ENCODE results near the gene DPCD. TPM values are rescaled to one million over a fixed set of nuclear protein-coding genes. Genes with fewer than 3 reads are reported as not detected.

DPCD gene
- total and polyA plus RNA-seq, 4 donors, result 5.1 to 6.9 (median 5.6) TPM

DNA sequence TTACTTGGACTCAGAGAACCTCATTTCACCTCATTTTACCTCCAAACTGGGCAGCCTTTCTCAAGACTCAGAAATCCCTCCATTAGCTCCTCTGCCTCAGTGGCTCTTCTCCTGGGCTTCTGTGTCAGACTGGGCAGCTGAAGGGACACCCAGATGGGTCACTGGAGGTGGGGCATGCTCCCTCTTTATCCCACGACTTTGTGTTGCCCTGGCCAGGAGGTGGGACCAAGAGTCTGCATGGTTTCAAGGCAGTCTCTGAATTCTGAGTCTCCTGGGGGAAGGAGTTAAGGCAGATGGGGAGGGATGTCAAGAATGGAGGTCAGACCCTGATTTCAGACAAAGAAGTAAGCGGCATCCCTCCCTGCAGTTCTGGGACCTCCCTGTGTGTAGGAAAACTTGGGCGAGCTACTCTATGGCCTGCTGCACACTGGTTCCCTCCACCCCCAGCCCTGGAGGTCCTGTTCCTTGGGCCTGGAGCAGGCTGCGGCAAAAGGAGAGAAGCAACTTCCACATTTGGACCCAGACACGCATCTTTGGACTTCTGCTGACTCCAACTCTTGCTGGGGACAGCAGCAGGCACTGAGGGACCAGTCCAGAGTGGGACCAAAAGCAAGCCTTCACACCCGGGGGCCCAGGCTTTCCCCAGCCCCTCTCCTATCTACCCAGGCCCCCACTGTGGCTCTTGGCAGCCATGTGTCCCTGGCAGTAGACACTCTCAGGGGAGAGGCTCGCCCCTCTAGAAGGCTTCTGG, 10.8 kb upstream of the DPCD start:
- H3K36me3 ChIP-seq (ENCODE audit: control insufficient read depth in 4 of 4, insufficient read depth in 3 of 4, low read depth in 1 of 4, low read length in 3 of 4), result peaks cover 0 to 46% (median 3%) of the 10 kb centered on the region in 4 donors
- H3K9ac ChIP-seq (ENCODE audit: low read depth in 1 of 2, low read length in 2 of 2), result no peak overlapping the region
- no peak for DNase-seq (ENCODE audit: low spot score)
- no peaks in the 10 kb centered on the region for H3K27me3 ChIP-seq (ENCODE audit: control insufficient read depth in 4 of 4, insufficient read depth in 4 of 4, low read length in 3 of 4)
- TF ChIP-seq FOXA1 (IDR thresholded peaks at IDR 0.05), result no peak
- TF ChIP-seq, protein P1, sequence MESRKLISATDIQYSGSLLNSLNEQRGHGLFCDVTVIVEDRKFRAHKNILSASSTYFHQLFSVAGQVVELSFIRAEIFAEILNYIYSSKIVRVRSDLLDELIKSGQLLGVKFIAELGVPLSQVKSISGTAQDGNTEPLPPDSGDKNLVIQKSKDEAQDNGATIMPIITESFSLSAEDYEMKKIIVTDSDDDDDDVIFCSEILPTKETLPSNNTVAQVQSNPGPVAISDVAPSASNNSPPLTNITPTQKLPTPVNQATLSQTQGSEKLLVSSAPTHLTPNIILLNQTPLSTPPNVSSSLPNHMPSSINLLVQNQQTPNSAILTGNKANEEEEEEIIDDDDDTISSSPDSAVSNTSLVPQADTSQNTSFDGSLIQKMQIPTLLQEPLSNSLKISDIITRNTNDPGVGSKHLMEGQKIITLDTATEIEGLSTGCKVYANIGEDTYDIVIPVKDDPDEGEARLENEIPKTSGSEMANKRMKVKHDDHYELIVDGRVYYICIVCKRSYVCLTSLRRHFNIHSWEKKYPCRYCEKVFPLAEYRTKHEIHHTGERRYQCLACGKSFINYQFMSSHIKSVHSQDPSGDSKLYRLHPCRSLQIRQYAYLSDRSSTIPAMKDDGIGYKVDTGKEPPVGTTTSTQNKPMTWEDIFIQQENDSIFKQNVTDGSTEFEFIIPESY (IDR thresholded peaks at IDR 0.05), result no peak
- TF ChIP-seq SP1 (IDR thresholded peaks at IDR 0.05), result no peak
- no peak for TF ChIP-seq MAX (IDR thresholded peaks at IDR 0.05)
- TF ChIP-seq, protein P2, sequence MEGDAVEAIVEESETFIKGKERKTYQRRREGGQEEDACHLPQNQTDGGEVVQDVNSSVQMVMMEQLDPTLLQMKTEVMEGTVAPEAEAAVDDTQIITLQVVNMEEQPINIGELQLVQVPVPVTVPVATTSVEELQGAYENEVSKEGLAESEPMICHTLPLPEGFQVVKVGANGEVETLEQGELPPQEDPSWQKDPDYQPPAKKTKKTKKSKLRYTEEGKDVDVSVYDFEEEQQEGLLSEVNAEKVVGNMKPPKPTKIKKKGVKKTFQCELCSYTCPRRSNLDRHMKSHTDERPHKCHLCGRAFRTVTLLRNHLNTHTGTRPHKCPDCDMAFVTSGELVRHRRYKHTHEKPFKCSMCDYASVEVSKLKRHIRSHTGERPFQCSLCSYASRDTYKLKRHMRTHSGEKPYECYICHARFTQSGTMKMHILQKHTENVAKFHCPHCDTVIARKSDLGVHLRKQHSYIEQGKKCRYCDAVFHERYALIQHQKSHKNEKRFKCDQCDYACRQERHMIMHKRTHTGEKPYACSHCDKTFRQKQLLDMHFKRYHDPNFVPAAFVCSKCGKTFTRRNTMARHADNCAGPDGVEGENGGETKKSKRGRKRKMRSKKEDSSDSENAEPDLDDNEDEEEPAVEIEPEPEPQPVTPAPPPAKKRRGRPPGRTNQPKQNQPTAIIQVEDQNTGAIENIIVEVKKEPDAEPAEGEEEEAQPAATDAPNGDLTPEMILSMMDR (IDR thresholded peaks at IDR 0.05; ENCODE audit: low read depth, low read length, missing input control), result no peak
- H3K4me1 ChIP-seq (ENCODE audit: control insufficient read depth in 4 of 4, insufficient read depth in 4 of 4, low read length in 3 of 4), result no peaks in the 10 kb centered on the region
- H3K27ac ChIP-seq (ENCODE audit: low read depth in 1 of 2, low read length in 2 of 2), result no peak overlapping the region
- 96% methylated on average over 7 of the region's 7 CpGs for WGBS
- peaks cover 5 to 10% (median 8%) of the 10 kb centered on the region in 4 donors for H3K9me3 ChIP-seq (ENCODE audit: control insufficient read depth in 4 of 4, low read length in 3 of 4)
- H3K4me3 ChIP-seq (ENCODE audit: low read depth in 1 of 3, low read length in 3 of 3), result no peak overlapping the region

GRCh38 chr10:101578192-101578591, 9.9 kb upstream of the DPCD start:
- no peaks in the 10 kb centered on the region for H3K4me1 ChIP-seq (ENCODE audit: control insufficient read depth in 4 of 4, insufficient read depth in 4 of 4, low read length in 3 of 4)
- H3K4me3 ChIP-seq (ENCODE audit: low read depth in 1 of 3, low read length in 3 of 3), result no peak overlapping the region
- peaks cover 0 to 3% (median under 1%) of the 10 kb centered on the region in 4 donors for H3K9me3 ChIP-seq (ENCODE audit: control insufficient read depth in 4 of 4, low read length in 3 of 4)
- H3K36me3 ChIP-seq (ENCODE audit: control insufficient read depth in 4 of 4, insufficient read depth in 3 of 4, low read depth in 1 of 4, low read length in 3 of 4), result peaks cover 0 to 55% (median 4%) of the 10 kb centered on the region in 4 donors
- no peak for TF ChIP-seq RXRA (IDR thresholded peaks at IDR 0.05)
- H3K27me3 ChIP-seq (ENCODE audit: control insufficient read depth in 4 of 4, insufficient read depth in 4 of 4, low read length in 3 of 4), result no peaks in the 10 kb centered on the region
- no peak overlapping the region for H3K9ac ChIP-seq (ENCODE audit: low read depth in 1 of 2, low read length in 2 of 2)
- 89% methylated on average over 5 of the region's 5 CpGs for WGBS
- no peak overlapping the region for H3K27ac ChIP-seq (ENCODE audit: low read depth in 1 of 2, low read length in 2 of 2)
- no peak for DNase-seq (ENCODE audit: low spot score)

DNA sequence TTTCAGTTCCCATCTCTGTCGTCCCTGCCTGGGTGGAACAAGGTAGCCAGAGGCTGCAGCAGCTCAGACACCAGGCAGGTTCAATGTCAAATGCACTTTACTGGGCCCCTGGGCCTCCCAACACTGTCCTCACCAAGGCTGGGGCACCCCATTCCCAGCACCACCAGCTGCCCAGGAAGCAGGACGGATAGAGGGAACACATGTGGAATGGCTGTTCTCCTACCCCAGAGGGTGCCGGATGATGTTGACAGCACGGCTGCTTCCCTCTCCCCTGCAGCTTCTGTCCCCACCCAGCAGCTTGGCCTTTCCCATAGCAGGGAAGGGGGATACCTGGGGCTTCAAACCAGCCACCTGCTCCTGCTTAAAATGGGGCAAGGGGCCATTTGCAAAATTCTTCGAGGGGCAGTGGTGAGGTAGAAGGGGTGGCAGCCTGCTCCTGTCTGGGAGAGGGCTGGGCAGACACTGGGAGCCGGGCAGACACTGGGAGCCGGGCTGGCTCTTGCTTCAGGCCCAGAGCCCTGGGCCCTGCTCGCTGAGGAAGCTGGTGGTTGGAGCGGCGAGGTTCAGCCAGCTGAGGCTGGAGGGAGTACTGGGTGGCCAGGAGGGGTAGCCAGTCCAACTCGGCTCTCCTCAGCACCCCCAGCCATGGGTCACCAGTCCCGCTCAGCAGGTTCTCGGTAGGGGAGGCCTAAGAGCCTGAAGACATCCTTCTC, 9.2 kb upstream of the DPCD start:
- Histone ChIP-seq H3K27me3 (ENCODE audit: control insufficient read depth in 4 of 4, insufficient read depth in 4 of 4, low read length in 3 of 4) (no peaks in the 10 kb centered on the region), H3K4me1 (ENCODE audit: control insufficient read depth in 4 of 4, insufficient read depth in 4 of 4, low read length in 3 of 4) (no peaks in the 10 kb centered on the region), H3K27ac (ENCODE audit: low read depth in 1 of 2, low read length in 2 of 2) (no peak overlapping the region), H3K36me3 (ENCODE audit: control insufficient read depth in 4 of 4, insufficient read depth in 3 of 4, low read depth in 1 of 4, low read length in 3 of 4) (peaks cover 0 to 62% (median 6%) of the 10 kb centered on the region in 4 donors), H3K9me3 (ENCODE audit: control insufficient read depth in 4 of 4, low read length in 3 of 4) (no peaks in the 10 kb centered on the region), H3K4me3 (ENCODE audit: low read depth in 1 of 3, low read length in 3 of 3) (no peak overlapping the region), H3K9ac (ENCODE audit: low read depth in 1 of 2, low read length in 2 of 2) (no peak overlapping the region)
- 94% methylated on average over 13 of the region's 13 CpGs for WGBS
- DNase-seq (ENCODE audit: low spot score), result no peak
- TF ChIP-seq EGR1 (IDR thresholded peaks at IDR 0.05; ENCODE audit: low read depth in 2 of 2), result no peak
- TF ChIP-seq HNF4A (conservative IDR thresholded peaks at IDR 0.05), result no peak
- TF ChIP-seq, protein P2 (IDR thresholded peaks at IDR 0.05; ENCODE audit: low read depth, low read length, missing input control), result no peak
- no peak for TF ChIP-seq RAD21 (IDR thresholded peaks at IDR 0.05)
- no peak for TF ChIP-seq SP1 (IDR thresholded peaks at IDR 0.05)
- no peak for TF ChIP-seq FOXA1 (IDR thresholded peaks at IDR 0.05)
- TF ChIP-seq JUND (IDR thresholded peaks at IDR 0.05), result no peak

Data from liver (tissue), 9 donors.